ENCODE data around the gene AMMECR1.

Gene AMMECR1

GRCh38 chrX:110219920-110220319, 98.0 kb downstream of the AMMECR1 start:
- Histone ChIP-seq H3K4me3 (IDR thresholded peaks at IDR 0.05; ENCODE audit: insufficient read depth, low read depth, low read length) (no peak overlapping the region), H3K4me1 (ENCODE audit: low read depth, poor library complexity, severe bottlenecking) (peaks cover 14% of the 10 kb centered on the region), H3K4me2 (no peak overlapping the region), H3K9ac (no peak overlapping the region), H3K79me2 (ENCODE audit: insufficient read depth, low read depth) (peaks cover 15% of the 10 kb centered on the region; the same call in 1 of the 2 replicates), H3K36me3 (ENCODE audit: insufficient read depth) (no peaks in the 10 kb centered on the region), H4K20me1 (ENCODE audit: insufficient read depth) (no peaks in the 10 kb centered on the region), H2AFZ (ENCODE audit: low read depth) (no peak overlapping the region), H3K27ac (no peak overlapping the region), H3K27me3 (ENCODE audit: insufficient read depth, low read depth) (no peaks in the 10 kb centered on the region)
- TF ChIP-seq, protein P1, sequence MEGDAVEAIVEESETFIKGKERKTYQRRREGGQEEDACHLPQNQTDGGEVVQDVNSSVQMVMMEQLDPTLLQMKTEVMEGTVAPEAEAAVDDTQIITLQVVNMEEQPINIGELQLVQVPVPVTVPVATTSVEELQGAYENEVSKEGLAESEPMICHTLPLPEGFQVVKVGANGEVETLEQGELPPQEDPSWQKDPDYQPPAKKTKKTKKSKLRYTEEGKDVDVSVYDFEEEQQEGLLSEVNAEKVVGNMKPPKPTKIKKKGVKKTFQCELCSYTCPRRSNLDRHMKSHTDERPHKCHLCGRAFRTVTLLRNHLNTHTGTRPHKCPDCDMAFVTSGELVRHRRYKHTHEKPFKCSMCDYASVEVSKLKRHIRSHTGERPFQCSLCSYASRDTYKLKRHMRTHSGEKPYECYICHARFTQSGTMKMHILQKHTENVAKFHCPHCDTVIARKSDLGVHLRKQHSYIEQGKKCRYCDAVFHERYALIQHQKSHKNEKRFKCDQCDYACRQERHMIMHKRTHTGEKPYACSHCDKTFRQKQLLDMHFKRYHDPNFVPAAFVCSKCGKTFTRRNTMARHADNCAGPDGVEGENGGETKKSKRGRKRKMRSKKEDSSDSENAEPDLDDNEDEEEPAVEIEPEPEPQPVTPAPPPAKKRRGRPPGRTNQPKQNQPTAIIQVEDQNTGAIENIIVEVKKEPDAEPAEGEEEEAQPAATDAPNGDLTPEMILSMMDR (conservative IDR thresholded peaks at IDR 0.05; ENCODE audit: low read depth, low read length) = no peak

DNA sequence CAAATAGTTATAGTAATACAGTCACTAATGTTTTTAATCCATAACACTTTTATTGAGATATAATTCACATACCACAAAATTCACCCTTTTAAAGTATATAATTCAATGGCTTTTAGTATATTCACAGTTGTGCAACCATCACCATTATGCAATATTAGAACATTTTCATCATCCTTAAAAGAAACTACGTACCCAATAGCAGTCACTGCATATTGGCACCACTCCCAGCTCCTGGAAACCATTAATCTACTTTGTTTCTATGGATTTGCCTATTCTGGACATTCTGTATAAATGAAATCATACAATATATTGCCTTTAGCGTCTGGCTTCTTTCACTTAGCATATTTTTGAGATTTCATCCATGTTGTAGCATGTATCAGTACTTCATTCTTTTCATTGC, 99.3 kb downstream of the AMMECR1 start:
- H3K27me3 ChIP-seq (ENCODE audit: insufficient read depth, low read depth) = no peaks in the 10 kb centered on the region
- no peak overlapping the region for H2AFZ ChIP-seq (ENCODE audit: low read depth)
- no peaks in the 10 kb centered on the region for H3K36me3 ChIP-seq (ENCODE audit: insufficient read depth)
- TF ChIP-seq, protein P1 (conservative IDR thresholded peaks at IDR 0.05; ENCODE audit: low read depth, low read length) = no peak
- H4K20me1 ChIP-seq (ENCODE audit: insufficient read depth) = no peaks in the 10 kb centered on the region
- H3K4me3 ChIP-seq (IDR thresholded peaks at IDR 0.05; ENCODE audit: insufficient read depth, low read depth, low read length) = no peak overlapping the region
- no peak overlapping the region for H3K27ac ChIP-seq
- H3K4me2 ChIP-seq = no peak overlapping the region
- peaks cover 14% of the 10 kb centered on the region for H3K4me1 ChIP-seq (ENCODE audit: low read depth, poor library complexity, severe bottlenecking)
- peaks cover 15% of the 10 kb centered on the region; the same call in 1 of the 2 replicates for H3K79me2 ChIP-seq (ENCODE audit: insufficient read depth, low read depth)
- no peak overlapping the region for H3K9ac ChIP-seq

- no peaks in the 10 kb centered on the region for H4K20me1 ChIP-seq (ENCODE audit: insufficient read depth)
- H3K79me2 ChIP-seq (ENCODE audit: insufficient read depth, low read depth) = peaks cover 11% of the 10 kb centered on the region; the same call in 1 of the 2 replicates
- no peak overlapping the region for H2AFZ ChIP-seq (ENCODE audit: low read depth)
- no peak overlapping the region for H3K4me2 ChIP-seq
- no peak overlapping the region for H3K4me3 ChIP-seq (IDR thresholded peaks at IDR 0.05; ENCODE audit: insufficient read depth, low read depth, low read length)
- H3K9ac ChIP-seq = no peak overlapping the region
- TF ChIP-seq, protein P1 (conservative IDR thresholded peaks at IDR 0.05; ENCODE audit: low read depth, low read length) = no peak
- H3K27ac ChIP-seq = no peak overlapping the region
- no peaks in the 10 kb centered on the region for H3K36me3 ChIP-seq (ENCODE audit: insufficient read depth)
- no peaks in the 10 kb centered on the region for H3K27me3 ChIP-seq (ENCODE audit: insufficient read depth, low read depth)
- H3K4me1 ChIP-seq (ENCODE audit: low read depth, poor library complexity, severe bottlenecking) = peaks cover 8% of the 10 kb centered on the region
These were observed 101.9 kb downstream of the AMMECR1 start for GRCh38 chrX:110216027-110216426.

DNA sequence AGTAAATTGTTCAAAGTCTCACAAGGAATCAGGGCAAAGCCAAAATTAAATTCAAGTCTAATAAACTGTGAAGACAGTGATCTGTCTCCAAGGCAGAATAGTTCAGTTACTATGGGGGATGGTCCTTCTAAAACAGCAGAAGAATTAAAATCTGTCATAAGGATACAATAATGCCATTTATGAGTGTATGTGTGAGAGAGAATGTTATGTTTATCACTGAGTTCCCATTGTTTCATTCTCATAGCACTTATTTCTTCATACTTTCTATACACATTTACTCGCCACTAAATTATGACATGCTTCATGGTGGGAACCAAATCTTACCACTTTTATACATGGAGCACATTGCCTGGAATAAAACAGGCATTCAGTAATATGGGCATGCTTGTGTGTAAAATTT, 102.5 kb downstream of the AMMECR1 start:
- Histone ChIP-seq H3K4me2 (no peak overlapping the region), H3K27ac (no peak overlapping the region), H3K36me3 (ENCODE audit: insufficient read depth) (no peaks in the 10 kb centered on the region), H2AFZ (ENCODE audit: low read depth) (no peak overlapping the region), H3K27me3 (ENCODE audit: insufficient read depth, low read depth) (no peaks in the 10 kb centered on the region), H3K4me1 (ENCODE audit: low read depth, poor library complexity, severe bottlenecking) (peaks cover 6% of the 10 kb centered on the region), H4K20me1 (ENCODE audit: insufficient read depth) (no peaks in the 10 kb centered on the region), H3K79me2 (ENCODE audit: insufficient read depth, low read depth) (peaks cover 11% of the 10 kb centered on the region; the same call in 1 of the 2 replicates), H3K4me3 (IDR thresholded peaks at IDR 0.05; ENCODE audit: insufficient read depth, low read depth, low read length) (no peak overlapping the region), H3K9ac (no peak overlapping the region)
- TF ChIP-seq, protein P1 (conservative IDR thresholded peaks at IDR 0.05; ENCODE audit: low read depth, low read length) = no peak
